ENCODE data around the gene CDK8. TPM values are rescaled to one million over a fixed set of nuclear protein-coding genes. Genes with fewer than 3 reads are reported as not detected.
"Not testable (repeated sequence)": the region's sequence is repeated elsewhere in the genome, so short reads cannot be mapped to it uniquely, and the experiment has no call there.

Gene CDK8
- total and polyA plus RNA-seq, 4 donors = 17.2 to 43.0 (median 37.0) TPM

GRCh38 chr13:26305676-26306075 is 51.7 kb downstream of the CDK8 start:
- H3K27me3 ChIP-seq (ENCODE audit: control insufficient read depth, insufficient read depth, low read length) = no peaks in the 10 kb centered on the region
- no peaks in the 10 kb centered on the region for H3K9me3 ChIP-seq (ENCODE audit: control insufficient read depth, insufficient read depth, low read length)
- no peaks in the 10 kb centered on the region for H3K4me1 ChIP-seq (ENCODE audit: control insufficient read depth, insufficient read depth, low read length)
- no peak overlapping the region for H3K4me3 ChIP-seq (ENCODE audit: low read depth, low read length)
- no CpG with 5 or more reads among the region's 1 CpG for WGBS (ENCODE audit: insufficient coverage)
- no peak overlapping the region for H3K27ac ChIP-seq (ENCODE audit: low read depth, low read length)
- no peaks in the 10 kb centered on the region for H3K36me3 ChIP-seq (ENCODE audit: control insufficient read depth, insufficient read depth, low read length)
- DNase-seq (ENCODE audit: low read depth in 4 of 6, low spot score in 6 of 6) = peak in 1 of 6 donors; percentile 5

GRCh38 chr13:26307701-26308100 is 53.8 kb downstream of the CDK8 start:
- H3K9me3 ChIP-seq (ENCODE audit: control insufficient read depth, insufficient read depth, low read length) = no peaks in the 10 kb centered on the region
- H3K4me1 ChIP-seq (ENCODE audit: control insufficient read depth, insufficient read depth, low read length) = no peaks in the 10 kb centered on the region
- no CpG with 5 or more reads among the region's 1 CpG for WGBS (ENCODE audit: insufficient coverage)
- no peak overlapping the region for H3K27ac ChIP-seq (ENCODE audit: low read depth, low read length)
- H3K4me3 ChIP-seq (ENCODE audit: low read depth, low read length) = no peak overlapping the region
- no peak for DNase-seq (ENCODE audit: low read depth in 4 of 6, low spot score in 6 of 6)
- H3K27me3 ChIP-seq (ENCODE audit: control insufficient read depth, insufficient read depth, low read length) = no peaks in the 10 kb centered on the region
- no peaks in the 10 kb centered on the region for H3K36me3 ChIP-seq (ENCODE audit: control insufficient read depth, insufficient read depth, low read length)

- Histone ChIP-seq H3K27me3 (ENCODE audit: control insufficient read depth, insufficient read depth, low read length) (no peaks in the 10 kb centered on the region), H3K4me3 (ENCODE audit: low read depth, low read length) (no peak overlapping the region), H3K36me3 (ENCODE audit: control insufficient read depth, insufficient read depth, low read length) (no peaks in the 10 kb centered on the region), H3K27ac (ENCODE audit: low read depth, low read length) (no peak overlapping the region), H3K4me1 (ENCODE audit: control insufficient read depth, insufficient read depth, low read length) (no peaks in the 10 kb centered on the region), H3K9me3 (ENCODE audit: control insufficient read depth, insufficient read depth, low read length) (no peaks in the 10 kb centered on the region)
- DNase-seq (ENCODE audit: low read depth in 4 of 6, low spot score in 6 of 6) = no peak
Observed at GRCh38 chr13:26308250-26308649, 54.3 kb downstream of the CDK8 start.

- WGBS (ENCODE audit: insufficient coverage) = no CpG with 5 or more reads among the region's 6 CpGs
- no peak overlapping the region for H3K27ac ChIP-seq (ENCODE audit: low read depth, low read length)
- H3K36me3 ChIP-seq (ENCODE audit: control insufficient read depth, insufficient read depth, low read length) = no peaks in the 10 kb centered on the region
- H3K27me3 ChIP-seq (ENCODE audit: control insufficient read depth, insufficient read depth, low read length) = no peaks in the 10 kb centered on the region
- no peak overlapping the region for H3K4me3 ChIP-seq (ENCODE audit: low read depth, low read length)
- no peaks in the 10 kb centered on the region for H3K9me3 ChIP-seq (ENCODE audit: control insufficient read depth, insufficient read depth, low read length)
- no peak for DNase-seq (ENCODE audit: low read depth in 4 of 6, low spot score in 6 of 6)
- H3K4me1 ChIP-seq (ENCODE audit: control insufficient read depth, insufficient read depth, low read length) = no peaks in the 10 kb centered on the region
Observed at GRCh38 chr13:26308836-26309235, 54.9 kb downstream of the CDK8 start.

- Histone ChIP-seq H3K36me3 (ENCODE audit: control insufficient read depth, insufficient read depth, low read length) (no peaks in the 10 kb centered on the region), H3K9me3 (ENCODE audit: control insufficient read depth, insufficient read depth, low read length) (no peaks in the 10 kb centered on the region), H3K4me3 (ENCODE audit: low read depth, low read length) (no peak overlapping the region), H3K27me3 (ENCODE audit: control insufficient read depth, insufficient read depth, low read length) (no peaks in the 10 kb centered on the region), H3K27ac (ENCODE audit: low read depth, low read length) (no peak overlapping the region), H3K4me1 (ENCODE audit: control insufficient read depth, insufficient read depth, low read length) (no peaks in the 10 kb centered on the region)
- DNase-seq (ENCODE audit: low read depth in 4 of 6, low spot score in 6 of 6) = no peak
- WGBS (ENCODE audit: insufficient coverage) = 100% methylated on average over 1 of the region's 4 CpGs
Observed at GRCh38 chr13:26310003-26310402, 56.1 kb downstream of the CDK8 start.

GRCh38 chr13:26310470-26310869 is 56.5 kb downstream of the CDK8 start:
- WGBS (ENCODE audit: insufficient coverage) = 93% methylated on average over 3 of the region's 5 CpGs
- Histone ChIP-seq H3K27ac (ENCODE audit: low read depth, low read length) (no peak overlapping the region), H3K4me3 (ENCODE audit: low read depth, low read length) (no peak overlapping the region), H3K9me3 (ENCODE audit: control insufficient read depth, insufficient read depth, low read length) (no peaks in the 10 kb centered on the region), H3K36me3 (ENCODE audit: control insufficient read depth, insufficient read depth, low read length) (no peaks in the 10 kb centered on the region), H3K27me3 (ENCODE audit: control insufficient read depth, insufficient read depth, low read length) (no peaks in the 10 kb centered on the region), H3K4me1 (ENCODE audit: control insufficient read depth, insufficient read depth, low read length) (no peaks in the 10 kb centered on the region)
- no peak for DNase-seq (ENCODE audit: low read depth in 4 of 6, low spot score in 6 of 6)

GRCh38 chr13:26312019-26312418 is 58.1 kb downstream of the CDK8 start:
- not testable (repeated sequence) for H3K36me3 ChIP-seq (ENCODE audit: control insufficient read depth, insufficient read depth, low read length); H3K27me3 ChIP-seq (ENCODE audit: control insufficient read depth, insufficient read depth, low read length); H3K4me1 ChIP-seq (ENCODE audit: control insufficient read depth, insufficient read depth, low read length); H3K27ac ChIP-seq (ENCODE audit: low read depth, low read length); H3K9me3 ChIP-seq (ENCODE audit: control insufficient read depth, insufficient read depth, low read length); H3K4me3 ChIP-seq (ENCODE audit: low read depth, low read length); DNase-seq (ENCODE audit: low read depth in 4 of 6, low spot score in 6 of 6)
- WGBS (ENCODE audit: insufficient coverage) = 91% methylated on average over 4 of the region's 7 CpGs

GRCh38 chr13:26316095-26316494 is 62.2 kb downstream of the CDK8 start:
- H3K27me3 ChIP-seq (ENCODE audit: control insufficient read depth, insufficient read depth, low read length); DNase-seq (ENCODE audit: low read depth in 4 of 6, low spot score in 6 of 6); H3K36me3 ChIP-seq (ENCODE audit: control insufficient read depth, insufficient read depth, low read length); H3K9me3 ChIP-seq (ENCODE audit: control insufficient read depth, insufficient read depth, low read length); H3K4me3 ChIP-seq (ENCODE audit: low read depth, low read length); H3K27ac ChIP-seq (ENCODE audit: low read depth, low read length); H3K4me1 ChIP-seq (ENCODE audit: control insufficient read depth, insufficient read depth, low read length): not testable (repeated sequence)
- no CpG with 5 or more reads among the region's 1 CpG for WGBS (ENCODE audit: insufficient coverage)

- DNase-seq (ENCODE audit: low read depth in 4 of 6, low spot score in 6 of 6) = no peak
- no peak overlapping the region for H3K27ac ChIP-seq (ENCODE audit: low read depth, low read length)
- no peaks in the 10 kb centered on the region for H3K36me3 ChIP-seq (ENCODE audit: control insufficient read depth, insufficient read depth, low read length)
- no peaks in the 10 kb centered on the region for H3K27me3 ChIP-seq (ENCODE audit: control insufficient read depth, insufficient read depth, low read length)
- no peak overlapping the region for H3K4me3 ChIP-seq (ENCODE audit: low read depth, low read length)
- no peaks in the 10 kb centered on the region for H3K4me1 ChIP-seq (ENCODE audit: control insufficient read depth, insufficient read depth, low read length)
- no peaks in the 10 kb centered on the region for H3K9me3 ChIP-seq (ENCODE audit: control insufficient read depth, insufficient read depth, low read length)
Observed at GRCh38 chr13:26320766-26321165, 66.8 kb downstream of the CDK8 start.

GRCh38 chr13:26323127-26323526 is 69.2 kb downstream of the CDK8 start:
- no peak overlapping the region for H3K4me3 ChIP-seq (ENCODE audit: low read depth, low read length)

More at GRCh38 chr13:26323127-26323526, 69.2 kb downstream of the CDK8 start:
- WGBS (ENCODE audit: insufficient coverage) = no CpG with 5 or more reads among the region's 2 CpGs
- no peaks in the 10 kb centered on the region for H3K9me3 ChIP-seq (ENCODE audit: control insufficient read depth, insufficient read depth, low read length)
- no peak overlapping the region for H3K27ac ChIP-seq (ENCODE audit: low read depth, low read length)
- no peaks in the 10 kb centered on the region for H3K27me3 ChIP-seq (ENCODE audit: control insufficient read depth, insufficient read depth, low read length)
- no peak for DNase-seq (ENCODE audit: low read depth in 4 of 6, low spot score in 6 of 6)
- H3K4me1 ChIP-seq (ENCODE audit: control insufficient read depth, insufficient read depth, low read length) = no peaks in the 10 kb centered on the region
- H3K36me3 ChIP-seq (ENCODE audit: control insufficient read depth, insufficient read depth, low read length) = no peaks in the 10 kb centered on the region
